Activated naive CD4-positive, alpha-beta T cell treated with anti-CD3 and anti-CD28 coated beads, Interleukin-2, amount 10 ng/mL, durations not matched to agents 7 days and 5 days (primary cell): ENCODE measurements around the gene ALDH1B1.

Experiments used
- CTCF ChIA-PET: fragments of 350-600 bp; sonication (Branson Sonifier 250); formaldehyde crosslinking; loops from one replicate; lab custom pipeline; 2021; ENCODE audit warnings: antibody characterized with exemption; lab: Charles Lee
- DNase-seq: peaks from one replicate; pipeline ENCODE4 v3.0.0-alpha.2; 2020
- H3K27ac Mint-ChIP-seq: one replicate; pipeline ENCODE4 v1.8.0; 2021; ENCODE audit warnings: mild to moderate bottlenecking, moderate library complexity, mixed read lengths
- H3K27me3 Mint-ChIP-seq: one replicate; pipeline ENCODE4 v1.8.0; 2021; ENCODE audit warnings: mild to moderate bottlenecking, mixed read lengths
- H3K36me3 Mint-ChIP-seq: one replicate; pipeline ENCODE4 v1.8.0; 2021; ENCODE audit warnings: mixed read lengths
- H3K4me1 Mint-ChIP-seq: one replicate; pipeline ENCODE4 v1.8.0; 2021; ENCODE audit warnings: mixed read lengths
- H3K4me3 Mint-ChIP-seq: one replicate; pipeline ENCODE4 v1.8.0; 2021; ENCODE audit warnings: mild to moderate bottlenecking, moderate library complexity, mixed read lengths
- H3K9me3 Mint-ChIP-seq: one replicate; pipeline ENCODE4 v1.8.0; 2021; ENCODE audit warnings: mixed read lengths

The ALDH1B1 gene

GRCh38 chr9:38357350-38358114 lies 35.0 kb upstream of the ALDH1B1 start:
- no peaks in the 10 kb centered on the region for H3K36me3 Mint-ChIP-seq
- H3K9me3 Mint-ChIP-seq, result no peaks in the 10 kb centered on the region

GRCh38 chr9:38358390-38359296 lies 33.9 kb upstream of the ALDH1B1 start:
- Mint-ChIP-seq H3K4me3 (no peak overlapping the region), H3K9me3 (no peaks in the 10 kb centered on the region), H3K4me1 (peaks cover 4% of the 10 kb centered on the region), H3K27me3 (peaks cover 3% of the 10 kb centered on the region), H3K27ac (no peak overlapping the region), H3K36me3 (no peaks in the 10 kb centered on the region)
- CTCF ChIA-PET, result interaction anchor here (1.1 to 1.3 kb wide), 2 partner anchors 23 to 197 kb away, joined by 3 read pairs; no protein-coding TSS in a partner anchor
- DNase-seq, result no peak

More at GRCh38 chr9:38357350-38358114, 35.0 kb upstream of the ALDH1B1 start:
- no peak overlapping the region for H3K4me3 Mint-ChIP-seq
- DNase-seq, result no peak
- H3K4me1 Mint-ChIP-seq, result no peaks in the 10 kb centered on the region
- CTCF ChIA-PET, result interaction anchor here (1.1 to 1.3 kb wide), 2 partner anchors 22 to 196 kb away, joined by 3 read pairs; no protein-coding TSS in a partner anchor
- H3K27me3 Mint-ChIP-seq, result no peaks in the 10 kb centered on the region
- H3K27ac Mint-ChIP-seq, result no peak overlapping the region

GRCh38 chr9:38359297-38359653 lies 33.2 kb upstream of the ALDH1B1 start:
- CTCF ChIA-PET, result no interaction called here
- no peak overlapping the region for H3K27ac Mint-ChIP-seq
- H3K36me3 Mint-ChIP-seq, result no peaks in the 10 kb centered on the region
- DNase-seq, result no peak
- H3K4me3 Mint-ChIP-seq, result no peak overlapping the region
- H3K27me3 Mint-ChIP-seq, result peaks cover 3% of the 10 kb centered on the region
- H3K9me3 Mint-ChIP-seq, result no peaks in the 10 kb centered on the region
- peaks cover 4% of the 10 kb centered on the region for H3K4me1 Mint-ChIP-seq

GRCh38 chr9:38359689-38360385 lies 32.7 kb upstream of the ALDH1B1 start:
- CTCF ChIA-PET, result interaction anchor here (1.1 to 1.2 kb wide), 2 partner anchors 273 to 446 kb away, joined by 3 to 4 read pairs; no protein-coding TSS in a partner anchor
- Mint-ChIP-seq H3K4me3 (no peak overlapping the region), H3K27ac (no peak overlapping the region), H3K9me3 (no peaks in the 10 kb centered on the region), H3K4me1 (peaks cover 4% of the 10 kb centered on the region), H3K27me3 (peaks cover 3% of the 10 kb centered on the region), H3K36me3 (no peaks in the 10 kb centered on the region)
- no peak for DNase-seq

DNA sequence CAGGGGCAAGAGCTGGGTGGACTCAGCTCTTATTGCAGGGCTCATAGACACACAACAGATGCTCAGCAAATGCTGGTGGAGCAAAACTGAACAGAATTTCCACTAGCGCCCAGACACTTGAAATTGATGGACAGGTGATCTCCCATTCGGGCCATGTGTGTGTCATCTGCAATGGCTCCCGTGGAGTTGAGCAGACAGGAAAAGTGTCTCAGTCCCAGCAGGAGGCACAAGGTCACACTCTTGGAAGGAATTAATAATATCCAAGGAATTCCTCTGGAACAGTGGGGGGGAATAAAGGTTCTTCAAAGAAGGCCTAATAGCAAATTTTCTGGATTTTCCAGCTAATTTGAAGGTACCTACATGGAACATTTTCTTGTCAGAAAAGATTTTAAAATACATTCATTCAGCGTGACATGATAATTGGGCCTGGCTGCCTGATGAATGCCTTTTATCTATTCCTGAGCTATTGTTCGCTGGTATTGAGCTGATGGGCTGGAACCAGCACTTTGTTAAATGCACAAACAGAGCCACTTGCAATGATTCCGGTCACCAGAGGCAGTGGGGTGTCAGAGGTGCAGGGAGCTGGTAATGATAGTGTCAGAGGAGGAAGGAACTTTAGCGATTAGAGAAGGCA lies 31.5 kb upstream of the ALDH1B1 start:
- H3K4me1 Mint-ChIP-seq, result peaks cover 4% of the 10 kb centered on the region
- CTCF ChIA-PET, result interaction anchor here (1.0 to 1.2 kb wide), 3 partner anchors 272 to 448 kb away, joined by 3 to 4 read pairs (median 4); no protein-coding TSS in a partner anchor
- H3K9me3 Mint-ChIP-seq, result no peaks in the 10 kb centered on the region
- DNase-seq, result no peak
- no peak overlapping the region for H3K4me3 Mint-ChIP-seq
- peaks cover 3% of the 10 kb centered on the region for H3K27me3 Mint-ChIP-seq
- no peaks in the 10 kb centered on the region for H3K36me3 Mint-ChIP-seq
- no peak overlapping the region for H3K27ac Mint-ChIP-seq

GRCh38 chr9:38361473-38361850 lies 31.0 kb upstream of the ALDH1B1 start:
- H3K27ac Mint-ChIP-seq, result no peak overlapping the region
- H3K27me3 Mint-ChIP-seq, result peaks cover 3% of the 10 kb centered on the region
- CTCF ChIA-PET, result interaction anchor here (1.0 to 1.1 kb wide), 2 partner anchors 273 to 448 kb away, joined by 4 read pairs; no protein-coding TSS in a partner anchor
- H3K36me3 Mint-ChIP-seq, result no peaks in the 10 kb centered on the region
- H3K4me3 Mint-ChIP-seq, result no peak overlapping the region
- H3K9me3 Mint-ChIP-seq, result no peaks in the 10 kb centered on the region
- peaks cover 4% of the 10 kb centered on the region for H3K4me1 Mint-ChIP-seq
- no peak for DNase-seq

DNA sequence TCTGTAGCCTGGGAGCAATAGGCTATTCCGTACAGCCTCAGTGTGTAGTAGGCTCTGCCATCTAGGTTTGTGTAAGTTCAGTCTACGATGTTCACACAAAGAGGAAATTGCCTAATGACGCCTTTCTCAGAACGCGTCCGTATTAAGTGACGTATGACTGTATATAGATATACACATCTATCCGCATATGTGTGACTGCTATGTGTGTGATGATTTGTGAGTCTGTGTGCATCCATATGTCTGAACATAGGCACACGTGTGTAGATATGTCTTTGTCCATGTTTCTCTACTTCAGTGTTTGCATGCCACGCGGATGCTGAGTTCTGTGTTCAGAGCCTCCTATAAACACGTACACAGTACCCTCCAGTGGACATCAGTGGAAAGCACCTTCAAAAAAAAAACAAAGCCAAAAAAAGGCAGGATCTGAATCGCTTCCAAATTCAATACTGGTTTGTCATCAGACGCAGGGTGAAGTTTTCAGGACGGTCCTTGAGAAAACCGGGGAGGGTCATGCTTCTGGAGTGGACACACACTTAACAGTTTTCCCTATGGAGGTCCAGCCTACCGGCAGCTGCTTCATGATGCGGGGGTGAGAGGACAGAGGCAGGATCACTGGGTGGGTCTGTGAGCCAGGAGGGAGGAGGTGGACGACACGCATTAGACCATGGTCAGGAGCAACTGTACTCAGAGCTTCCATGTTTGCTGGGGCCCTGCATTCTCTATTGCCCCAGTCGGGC lies 29.5 kb upstream of the ALDH1B1 start:
- Mint-ChIP-seq H3K9me3 (no peaks in the 10 kb centered on the region), H3K36me3 (no peaks in the 10 kb centered on the region), H3K4me1 (peaks cover 4% of the 10 kb centered on the region), H3K27me3 (peaks cover 3% of the 10 kb centered on the region), H3K4me3 (no peak overlapping the region), H3K27ac (no peak overlapping the region)
- peak; percentile 40 for DNase-seq
- CTCF ChIA-PET, result interaction anchor here (1.1 to 1.4 kb wide), 2 partner anchors 275 to 449 kb away, joined by 5 to 6 read pairs; no protein-coding TSS in a partner anchor

- peaks cover 4% of the 10 kb centered on the region for H3K4me1 Mint-ChIP-seq
- CTCF ChIA-PET, result interaction anchor here (1.1 to 1.4 kb wide), 2 partner anchors 276 to 450 kb away, joined by 5 to 6 read pairs; no protein-coding TSS in a partner anchor
- no peak for DNase-seq
- H3K27me3 Mint-ChIP-seq, result peaks cover 3% of the 10 kb centered on the region
- no peak overlapping the region for H3K4me3 Mint-ChIP-seq
- H3K36me3 Mint-ChIP-seq, result no peaks in the 10 kb centered on the region
- no peak overlapping the region for H3K27ac Mint-ChIP-seq
- H3K9me3 Mint-ChIP-seq, result no peaks in the 10 kb centered on the region
These were observed 28.9 kb upstream of the ALDH1B1 start for GRCh38 chr9:38363589-38363925.

DNA sequence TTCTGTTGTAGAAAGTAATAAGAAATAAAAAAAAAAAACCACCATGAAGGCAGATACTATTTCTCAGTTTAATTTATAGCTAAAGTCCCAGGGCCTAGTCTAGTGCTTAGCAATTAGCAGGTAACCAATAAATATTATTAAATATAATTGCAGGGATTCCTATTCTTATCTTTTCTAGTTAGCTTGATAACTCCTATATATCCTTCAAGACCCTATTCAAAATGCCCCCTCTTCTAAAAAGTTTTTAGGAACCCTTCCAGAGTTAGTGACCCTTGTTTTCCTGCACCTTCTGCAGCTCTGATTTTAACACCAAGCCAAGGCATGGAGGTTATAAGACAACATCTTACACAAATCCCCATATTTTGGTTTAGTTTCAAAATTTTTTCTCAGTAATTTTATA lies 24.6 kb upstream of the ALDH1B1 start:
- no peaks in the 10 kb centered on the region for H3K36me3 Mint-ChIP-seq
- DNase-seq, result no peak
- H3K4me3 Mint-ChIP-seq, result no peak overlapping the region
- peaks cover 13% of the 10 kb centered on the region for H3K27me3 Mint-ChIP-seq
- CTCF ChIA-PET, result no interaction called here
- H3K4me1 Mint-ChIP-seq, result peaks cover 3% of the 10 kb centered on the region
- no peak overlapping the region for H3K27ac Mint-ChIP-seq
- H3K9me3 Mint-ChIP-seq, result no peaks in the 10 kb centered on the region

- Mint-ChIP-seq H3K4me3 (no peak overlapping the region), H3K4me1 (no peaks in the 10 kb centered on the region), H3K36me3 (no peaks in the 10 kb centered on the region), H3K27me3 (peaks cover 10% of the 10 kb centered on the region), H3K27ac (no peak overlapping the region), H3K9me3 (no peaks in the 10 kb centered on the region)
- CTCF ChIA-PET, result no interaction called here
- DNase-seq, result no peak
These were observed 23.8 kb upstream of the ALDH1B1 start for GRCh38 chr9:38368731-38369130.

GRCh38 chr9:38370176-38370575 lies 22.3 kb upstream of the ALDH1B1 start:
- Mint-ChIP-seq H3K9me3 (no peaks in the 10 kb centered on the region), H3K27me3 (peaks cover 10% of the 10 kb centered on the region), H3K36me3 (no peaks in the 10 kb centered on the region), H3K4me3 (no peak overlapping the region), H3K4me1 (no peaks in the 10 kb centered on the region), H3K27ac (no peak overlapping the region)
- CTCF ChIA-PET, result interaction anchor here (1.2 to 1.4 kb wide), 2 partner anchors 34 to 35 kb away, joined by 3 to 4 read pairs; no protein-coding TSS in a partner anchor
- no peak for DNase-seq

DNA sequence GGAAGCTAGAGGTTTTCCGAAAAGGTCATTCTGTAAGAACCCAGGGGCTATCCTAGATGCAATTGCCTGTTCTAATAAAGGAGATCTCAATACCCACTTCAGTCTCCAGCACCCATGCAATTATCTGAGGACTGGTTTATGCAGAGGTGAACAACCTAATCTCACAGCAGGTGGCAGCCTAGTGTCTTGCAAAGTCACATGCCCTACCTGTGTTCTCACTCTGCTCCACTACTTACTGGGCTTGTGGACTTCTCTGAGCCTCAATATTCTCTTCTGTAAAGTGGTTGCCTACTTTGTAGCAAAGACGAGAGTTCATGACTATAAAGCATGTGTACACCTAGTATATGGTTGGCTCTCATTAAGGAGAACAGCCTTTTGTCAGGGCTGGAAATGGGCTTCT lies 21.0 kb upstream of the ALDH1B1 start:
- DNase-seq, result peak; percentile 54
- Mint-ChIP-seq H3K4me3 (no peak overlapping the region), H3K4me1 (no peaks in the 10 kb centered on the region), H3K27ac (no peak overlapping the region), H3K27me3 (peaks cover 10% of the 10 kb centered on the region), H3K9me3 (no peaks in the 10 kb centered on the region), H3K36me3 (no peaks in the 10 kb centered on the region)
- CTCF ChIA-PET, result interaction anchor here (1.4 kb wide), 1 partner anchor 36 kb away, joined by 3 read pairs; no protein-coding TSS in a partner anchor
